ENCODE results near the gene COL18A1. TPM values are rescaled to one million over a fixed set of nuclear protein-coding genes. Genes with fewer than 3 reads are reported as not detected.

Gene COL18A1
- total RNA-seq, 4 donors from 2014 or later: 19.3 to 121 (median 23.3) TPM

GRCh38 chr21:45415943-45416611 lies 11.1 kb downstream of the COL18A1 start:
- Histone ChIP-seq H3K27me3 (no peaks in the 10 kb centered on the region), H3K4me3 (no peak overlapping the region), H3K9me3 (no peaks in the 10 kb centered on the region), H3K27ac (no peak overlapping the region), H3K36me3 (no peaks in the 10 kb centered on the region), H3K4me1 (peaks cover 0 to 9% (median 2%) of the 10 kb centered on the region in 4 donors)
- in situ Hi-C loops (cut with MboI; ENCODE audit: low pct_ligation_motif_present in 1 of 4, low pct_unique_long_range_greater_than_20kb in 1 of 4, low sequenced_read_pairs in 3 of 4): no loop called here
- no peak for DNase-seq
- 82% methylated on average over 25 of the region's 25 CpGs; no CpG with 5 or more reads in 1 of the 2 donors for WGBS, 2 donors (ENCODE audit: low coverage in 1 of 2)
- TF ChIP-seq POLR2A (IDR thresholded peaks at IDR 0.05) (no peak), CTCF (IDR thresholded peaks at IDR 0.05) (no peak), POLR2AphosphoS5 (IDR thresholded peaks at IDR 0.05) (no peak), EP300 (IDR thresholded peaks at IDR 0.05; ENCODE audit: low read depth) (no peak)
- intact Hi-C loops (cut with DNase I; ENCODE audit: low total_unique reads): no loop called here

- H3K9me3 ChIP-seq: no peaks in the 10 kb centered on the region
- in situ Hi-C loops (cut with MboI; ENCODE audit: low pct_ligation_motif_present in 1 of 4, low pct_unique_long_range_greater_than_20kb in 1 of 4, low sequenced_read_pairs in 3 of 4): no loop called here
- TF ChIP-seq EP300 (IDR thresholded peaks at IDR 0.05; ENCODE audit: low read depth) (no peak), POLR2A (IDR thresholded peaks at IDR 0.05) (no peak), POLR2AphosphoS5 (IDR thresholded peaks at IDR 0.05) (no peak), CTCF (IDR thresholded peaks at IDR 0.05) (no peak)
- 53 to 66% methylated on average over 7 to 8 of the region's 8 CpGs for WGBS, 2 donors (ENCODE audit: low coverage in 1 of 2)
- DNase-seq: no peak
- intact Hi-C loops (cut with DNase I; ENCODE audit: low total_unique reads): no loop called here
- H3K36me3 ChIP-seq: no peaks in the 10 kb centered on the region
- no peak overlapping the region for H3K27ac ChIP-seq
- no peak overlapping the region for H3K4me3 ChIP-seq
- H3K27me3 ChIP-seq: no peaks in the 10 kb centered on the region
- H3K4me1 ChIP-seq: peaks cover 0 to 9% (median 2%) of the 10 kb centered on the region in 4 donors
These were observed 11.7 kb downstream of the COL18A1 start for GRCh38 chr21:45416620-45417019.

- Histone ChIP-seq H3K4me1 (peaks cover 0 to 9% (median 2%) of the 10 kb centered on the region in 4 donors), H3K27me3 (no peaks in the 10 kb centered on the region), H3K36me3 (no peaks in the 10 kb centered on the region), H3K27ac (peak overlapping the region in 3 of 4 donors; percentile 11 to 18 (median 18)), H3K4me3 (no peak overlapping the region), H3K9me3 (no peaks in the 10 kb centered on the region)
- no peak for TF ChIP-seq POLR2A (IDR thresholded peaks at IDR 0.05)
- TF ChIP-seq EP300 (IDR thresholded peaks at IDR 0.05; ENCODE audit: low read depth): no peak
- TF ChIP-seq POLR2AphosphoS5 (IDR thresholded peaks at IDR 0.05): no peak
- no peak for TF ChIP-seq CTCF (IDR thresholded peaks at IDR 0.05)
- DNase-seq: no peak
- in situ Hi-C loops (cut with MboI; ENCODE audit: low pct_ligation_motif_present in 1 of 4, low pct_unique_long_range_greater_than_20kb in 1 of 4, low sequenced_read_pairs in 3 of 4) (no loop called here), intact Hi-C loops (cut with DNase I; ENCODE audit: low total_unique reads) (no loop called here)
- WGBS, 2 donors (ENCODE audit: low coverage in 1 of 2): 73% methylated on average over 22 of the region's 22 CpGs; no CpG with 5 or more reads in 1 of the 2 donors
These were observed 12.4 kb downstream of the COL18A1 start for GRCh38 chr21:45417256-45417950.

- 77% methylated on average over 19 of the region's 20 CpGs; no CpG with 5 or more reads in 1 of the 2 donors for WGBS, 2 donors (ENCODE audit: low coverage in 1 of 2)
- no peaks in the 10 kb centered on the region for H3K36me3 ChIP-seq
- H3K4me3 ChIP-seq: no peak overlapping the region
- H3K9me3 ChIP-seq: no peaks in the 10 kb centered on the region
- in situ Hi-C loops (cut with MboI; ENCODE audit: low pct_ligation_motif_present in 1 of 4, low pct_unique_long_range_greater_than_20kb in 1 of 4, low sequenced_read_pairs in 3 of 4): no loop called here
- intact Hi-C loops (cut with DNase I; ENCODE audit: low total_unique reads): no loop called here
- H3K27me3 ChIP-seq: no peaks in the 10 kb centered on the region
- no peak for DNase-seq
- H3K27ac ChIP-seq: peak overlapping the region in 3 of 4 donors; percentile 11 to 18 (median 18)
- peaks cover 0 to 9% (median 2%) of the 10 kb centered on the region in 4 donors for H3K4me1 ChIP-seq
- TF ChIP-seq CTCF (IDR thresholded peaks at IDR 0.05) (no peak), POLR2AphosphoS5 (IDR thresholded peaks at IDR 0.05) (no peak), POLR2A (IDR thresholded peaks at IDR 0.05) (no peak), EP300 (IDR thresholded peaks at IDR 0.05; ENCODE audit: low read depth) (no peak)
These were observed 13.0 kb downstream of the COL18A1 start for GRCh38 chr21:45417951-45418300.

Measured in transverse colon (tissue), 4 donors.